RPMI8226 (cell line): ENCODE measurements around the gene PSMD11.

Experiments used
- DNase-seq: peaks from one replicate; pipeline ENCODE4 v3.0.0-alpha.2; 2015

The PSMD11 gene

GRCh38 chr17:32467949-32468348, 23.6 kb downstream of the PSMD11 start:
- DNase-seq: no peak

- DNase-seq: no peak
Measured at GRCh38 chr17:32470405-32471167, 26.3 kb downstream of the PSMD11 start.

GRCh38 chr17:32471652-32472051, 27.3 kb downstream of the PSMD11 start:
- DNase-seq: no peak

GRCh38 chr17:32475258-32475657, 30.9 kb downstream of the PSMD11 start:
- DNase-seq: no peak

- DNase-seq: no peak
Measured at GRCh38 chr17:32477220-32477619, 32.9 kb downstream of the PSMD11 start.

- no peak for DNase-seq
Measured at GRCh38 chr17:32479074-32479617, 34.8 kb downstream of the PSMD11 start.

GRCh38 chr17:32481193-32481592, 36.9 kb downstream of the PSMD11 start:
- DNase-seq: no peak

- peak; percentile 82 for DNase-seq
Measured at GRCh38 chr17:32482568-32483320, 38.4 kb downstream of the PSMD11 start.

- DNase-seq: peak; percentile 73
Measured at GRCh38 chr17:32483451-32484019, 39.2 kb downstream of the PSMD11 start.

GRCh38 chr17:32484041-32484461, 39.7 kb downstream of the PSMD11 start:
- DNase-seq: no peak

- no peak for DNase-seq
Measured at GRCh38 chr17:32484628-32485027, 40.3 kb downstream of the PSMD11 start.

GRCh38 chr17:32485261-32486110, 41.2 kb downstream of the PSMD11 start:
- DNase-seq: no peak

- DNase-seq: peak; percentile 87
Measured at GRCh38 chr17:32486111-32486700, 41.9 kb downstream of the PSMD11 start.

- peak; percentile 76 for DNase-seq
Measured at GRCh38 chr17:32486701-32487472, 42.6 kb downstream of the PSMD11 start, which contains the start of gene CDK5R1. CDK5R1 (plus strand) TSS chr17:32486993; CDS start chr17:32487621, 628 bp downstream.

GRCh38 chr17:32487473-32488176, 43.3 kb downstream of the PSMD11 start:
- peak; percentile 29 for DNase-seq

- no peak for DNase-seq
Measured at GRCh38 chr17:32488177-32488542, 43.9 kb downstream of the PSMD11 start.

- no peak for DNase-seq
Measured at GRCh38 chr17:32488604-32489180, 44.4 kb downstream of the PSMD11 start.

- DNase-seq: no peak
Measured at GRCh38 chr17:32489320-32490100, 45.2 kb downstream of the PSMD11 start.

GRCh38 chr17:32490101-32490482, 45.8 kb downstream of the PSMD11 start:
- no peak for DNase-seq
